ENCODE data around the gene PLXNB1. TPM values are rescaled to one million over a fixed set of nuclear protein-coding genes. Genes with fewer than 3 reads are reported as not detected.

The PLXNB1 gene
- total and polyA plus RNA-seq, 4 experiments from 2014 or later, result 0.48 to 5.0 (median 2.6) TPM; not detected in 1

DNA sequence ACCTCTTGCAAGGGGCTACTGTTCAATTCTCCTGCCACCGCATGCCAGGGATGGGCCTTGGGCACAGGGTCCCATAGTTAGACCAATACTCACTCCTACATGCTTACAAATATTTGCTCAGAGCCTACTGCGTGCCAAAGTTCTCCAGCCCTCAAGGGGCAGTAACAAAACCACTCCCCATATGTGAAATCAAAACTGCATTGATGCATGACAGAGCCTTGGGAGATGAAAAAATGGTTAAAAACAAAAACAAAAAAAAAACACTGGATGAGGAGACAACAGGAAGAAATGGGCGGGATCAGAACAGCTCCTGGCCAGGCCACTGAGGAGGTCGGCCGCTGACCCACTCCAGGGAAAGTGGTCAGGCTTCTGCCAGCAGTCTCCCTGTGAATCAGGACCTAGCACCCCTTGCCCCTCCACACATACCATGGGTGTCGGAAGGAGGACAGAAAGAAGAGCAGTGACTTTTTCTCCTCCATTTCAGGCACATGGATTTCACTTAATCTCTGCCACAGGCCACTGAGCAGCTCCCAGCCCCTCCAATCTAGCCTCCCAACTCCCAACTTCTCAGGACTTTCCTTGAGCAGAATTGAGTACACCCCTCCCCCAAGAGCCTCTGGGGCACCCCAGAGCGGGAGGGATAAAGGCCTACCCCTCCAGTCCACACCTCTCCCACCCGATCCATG lies 2.8 kb downstream of the PLXNB1 start:
- intact Hi-C loops (cut with micrococcal nuclease), result no loop called here
- H3K4me3 ChIP-seq (ENCODE audit: low read length in 2 of 2), result no peak overlapping the region
- CTCF ChIA-PET (ENCODE audit: partially characterized antibody), result interaction anchor here (0.9 to 1.8 kb wide), 2 partner anchors 9 to 26 kb away, joined by 3 to 9 read pairs; no protein-coding TSS in a partner anchor
- H3K27me3 Mint-ChIP-seq, result no peaks in the 10 kb centered on the region
- H3K4me1 ChIP-seq (ENCODE audit: insufficient read depth, low read length), result peaks cover 8% of the 10 kb centered on the region
- no peaks in the 10 kb centered on the region for H3K9me3 ChIP-seq (ENCODE audit: control insufficient read depth in 1 of 2, low read length in 2 of 2)
- H3K36me3 Mint-ChIP-seq, result peaks cover 0 to 3% of the 10 kb centered on the region in 2 donors
- peaks cover 2 to 16% (median 10%) of the 10 kb centered on the region in 4 donors for H3K4me1 Mint-ChIP-seq
- H3K9me3 Mint-ChIP-seq, result no peaks in the 10 kb centered on the region
- DNase-seq, result no peak
- H3K27ac Mint-ChIP-seq, result peak overlapping the region in 4 of 7 donors; percentile 3 to 54 (median 34)
- no peaks in the 10 kb centered on the region for H3K36me3 ChIP-seq (ENCODE audit: insufficient read depth, low read length)
- no peak overlapping the region for H3K27ac ChIP-seq (ENCODE audit: low read depth, low read length)
- no peaks in the 10 kb centered on the region for H3K27me3 ChIP-seq (ENCODE audit: insufficient read depth, low read length)
- POLR2A ChIA-PET (ENCODE audit: partially characterized antibody), result interaction anchor here (1.2 to 2.0 kb wide), 2 partner anchors 13 to 70 kb away, joined by 3 to 7 read pairs; partner anchors contain the start of genes CCDC51 and TMA7
- peak overlapping the region in 6 of 8 donors; percentile 0 to 77 (median 11) for H3K4me3 Mint-ChIP-seq

GRCh38 chr3:48426401-48426909 lies 3.4 kb downstream of the PLXNB1 start:
- H3K9me3 Mint-ChIP-seq, result no peaks in the 10 kb centered on the region
- no peaks in the 10 kb centered on the region for H3K36me3 Mint-ChIP-seq
- POLR2A ChIA-PET (ENCODE audit: partially characterized antibody), result interaction anchor here (1.2 kb wide), 1 partner anchor 70 kb away, joined by 3 read pairs; no protein-coding TSS in a partner anchor
- Histone ChIP-seq H3K36me3 (ENCODE audit: insufficient read depth, low read length) (no peaks in the 10 kb centered on the region), H3K27me3 (ENCODE audit: insufficient read depth, low read length) (no peaks in the 10 kb centered on the region), H3K27ac (ENCODE audit: low read depth, low read length) (no peak overlapping the region), H3K4me1 (ENCODE audit: insufficient read depth, low read length) (peaks cover 8% of the 10 kb centered on the region), H3K9me3 (ENCODE audit: control insufficient read depth in 1 of 2, low read length in 2 of 2) (no peaks in the 10 kb centered on the region), H3K4me3 (ENCODE audit: low read length in 2 of 2) (no peak overlapping the region)
- intact Hi-C loops (cut with micrococcal nuclease), result no loop called here
- no peaks in the 10 kb centered on the region for H3K27me3 Mint-ChIP-seq
- no peak for DNase-seq
- H3K27ac Mint-ChIP-seq, result peak overlapping the region in 1 of 7 donors; percentile 24
- CTCF ChIA-PET (ENCODE audit: partially characterized antibody), result interaction anchor here (0.8 to 1.9 kb wide), 4 partner anchors 10 to 26 kb away, joined by 3 to 9 read pairs (median 4); no protein-coding TSS in a partner anchor
- H3K4me3 Mint-ChIP-seq, result no peak overlapping the region
- H3K4me1 Mint-ChIP-seq, result peaks cover 2 to 12% (median 9%) of the 10 kb centered on the region in 4 donors

- H3K4me3 Mint-ChIP-seq, result no peak overlapping the region
- H3K27ac ChIP-seq (ENCODE audit: low read depth, low read length), result no peak overlapping the region
- peak overlapping the region in 1 of 7 donors; percentile 8 for H3K27ac Mint-ChIP-seq
- no peaks in the 10 kb centered on the region for H3K36me3 ChIP-seq (ENCODE audit: insufficient read depth, low read length)
- H3K27me3 Mint-ChIP-seq, result no peaks in the 10 kb centered on the region
- no peaks in the 10 kb centered on the region for H3K9me3 ChIP-seq (ENCODE audit: control insufficient read depth in 1 of 2, low read length in 2 of 2)
- H3K36me3 Mint-ChIP-seq, result no peaks in the 10 kb centered on the region
- H3K4me3 ChIP-seq (ENCODE audit: low read length in 2 of 2), result no peak overlapping the region
- no peaks in the 10 kb centered on the region for H3K9me3 Mint-ChIP-seq
- ChIA-PET POLR2A (ENCODE audit: partially characterized antibody) (no interaction called here), CTCF (ENCODE audit: partially characterized antibody) (interaction anchor here (1.0 to 1.9 kb wide), 2 partner anchors 11 to 25 kb away, joined by 4 read pairs; no protein-coding TSS in a partner anchor)
- H3K27me3 ChIP-seq (ENCODE audit: insufficient read depth, low read length), result no peaks in the 10 kb centered on the region
- peaks cover under 1 to 6% (median 4%) of the 10 kb centered on the region in 4 donors for H3K4me1 Mint-ChIP-seq
- intact Hi-C loops (cut with micrococcal nuclease), result no loop called here
- H3K4me1 ChIP-seq (ENCODE audit: insufficient read depth, low read length), result peaks cover 7% of the 10 kb centered on the region
- DNase-seq, result no peak
Measured at GRCh38 chr3:48425281-48425812, 4.5 kb downstream of the PLXNB1 start.

GRCh38 chr3:48423883-48424695 lies 5.8 kb downstream of the PLXNB1 start:
- H3K9me3 ChIP-seq (ENCODE audit: control insufficient read depth in 1 of 2, low read length in 2 of 2), result no peaks in the 10 kb centered on the region
- no peaks in the 10 kb centered on the region for H3K36me3 Mint-ChIP-seq
- H3K27me3 Mint-ChIP-seq, result no peaks in the 10 kb centered on the region
- no peaks in the 10 kb centered on the region for H3K9me3 Mint-ChIP-seq
- intact Hi-C loops (cut with micrococcal nuclease), result no loop called here
- peaks cover 0 to 3% (median 0%) of the 10 kb centered on the region in 4 donors for H3K4me1 Mint-ChIP-seq
- no peak overlapping the region for H3K4me3 Mint-ChIP-seq
- no peak for DNase-seq
- H3K27ac ChIP-seq (ENCODE audit: low read depth, low read length), result no peak overlapping the region
- ChIA-PET POLR2A (ENCODE audit: partially characterized antibody) (interaction anchor here (1.1 kb wide), 1 partner anchor 80 kb away, joined by 5 read pairs; the partner anchor contains the start of gene SHISA5), CTCF (ENCODE audit: partially characterized antibody) (interaction anchor here (1.0 to 4.1 kb wide), 3 partner anchors 12 to 24 kb away, joined by 4 to 31 read pairs (median 4); no protein-coding TSS in a partner anchor)
- no peaks in the 10 kb centered on the region for H3K4me1 ChIP-seq (ENCODE audit: insufficient read depth, low read length)
- H3K4me3 ChIP-seq (ENCODE audit: low read length in 2 of 2), result no peak overlapping the region
- H3K36me3 ChIP-seq (ENCODE audit: insufficient read depth, low read length), result no peaks in the 10 kb centered on the region
- H3K27ac Mint-ChIP-seq, result no peak overlapping the region
- no peaks in the 10 kb centered on the region for H3K27me3 ChIP-seq (ENCODE audit: insufficient read depth, low read length)

- POLR2A ChIA-PET (ENCODE audit: partially characterized antibody), result interaction anchor here (1.1 kb wide), 1 partner anchor 81 kb away, joined by 5 read pairs; the partner anchor contains the start of gene SHISA5
- Histone ChIP-seq H3K27me3 (ENCODE audit: insufficient read depth, low read length) (no peaks in the 10 kb centered on the region), H3K27ac (ENCODE audit: low read depth, low read length) (no peak overlapping the region), H3K9me3 (ENCODE audit: control insufficient read depth in 1 of 2, low read length in 2 of 2) (no peaks in the 10 kb centered on the region), H3K4me1 (ENCODE audit: insufficient read depth, low read length) (no peaks in the 10 kb centered on the region), H3K36me3 (ENCODE audit: insufficient read depth, low read length) (no peaks in the 10 kb centered on the region), H3K4me3 (ENCODE audit: low read length in 2 of 2) (no peak overlapping the region)
- Mint-ChIP-seq H3K4me3 (no peak overlapping the region), H3K4me1 (peaks cover 0 to 3% (median 0%) of the 10 kb centered on the region in 4 donors), H3K27me3 (no peaks in the 10 kb centered on the region), H3K27ac (peak overlapping the region in 2 of 7 donors; percentile 4 to 48), H3K36me3 (no peaks in the 10 kb centered on the region), H3K9me3 (no peaks in the 10 kb centered on the region)
- DNase-seq, result no peak
- intact Hi-C loops (cut with micrococcal nuclease), result no loop called here
- CTCF ChIA-PET (ENCODE audit: partially characterized antibody), result interaction anchor here (4.1 kb wide), 1 partner anchor 13 kb away, joined by 31 read pairs; no protein-coding TSS in a partner anchor
Measured at GRCh38 chr3:48423241-48423882, 6.5 kb downstream of the PLXNB1 start.

GRCh38 chr3:48422681-48423080 lies 7.2 kb downstream of the PLXNB1 start:
- H3K4me1 ChIP-seq (ENCODE audit: insufficient read depth, low read length), result no peaks in the 10 kb centered on the region
- H3K36me3 ChIP-seq (ENCODE audit: insufficient read depth, low read length), result no peaks in the 10 kb centered on the region
- H3K27ac ChIP-seq (ENCODE audit: low read depth, low read length), result no peak overlapping the region
- no peaks in the 10 kb centered on the region for H3K36me3 Mint-ChIP-seq
- no peaks in the 10 kb centered on the region for H3K9me3 Mint-ChIP-seq
- H3K27me3 Mint-ChIP-seq, result no peaks in the 10 kb centered on the region
- H3K27me3 ChIP-seq (ENCODE audit: insufficient read depth, low read length), result no peaks in the 10 kb centered on the region
- no peak overlapping the region for H3K4me3 ChIP-seq (ENCODE audit: low read length in 2 of 2)
- ChIA-PET CTCF (ENCODE audit: partially characterized antibody) (interaction anchor here (1.1 to 4.1 kb wide), 2 partner anchors 14 to 22 kb away, joined by 4 to 31 read pairs; no protein-coding TSS in a partner anchor), POLR2A (ENCODE audit: partially characterized antibody) (no interaction called here)
- DNase-seq, result no peak
- no peaks in the 10 kb centered on the region for H3K9me3 ChIP-seq (ENCODE audit: control insufficient read depth in 1 of 2, low read length in 2 of 2)
- H3K4me1 Mint-ChIP-seq, result peaks cover 0 to 1% (median 0%) of the 10 kb centered on the region in 4 donors
- intact Hi-C loops (cut with micrococcal nuclease), result no loop called here
- peak overlapping the region in 2 of 7 donors; percentile 4 to 64 for H3K27ac Mint-ChIP-seq
- no peak overlapping the region for H3K4me3 Mint-ChIP-seq
